ENCODE data around the gene LRRC45.

- TF ChIP-seq CTCF (IDR thresholded peaks at IDR 0.05; ENCODE audit: low read depth, low read length), result no peak
- no peak for TF ChIP-seq EZH2phosphoT487 (IDR thresholded peaks at IDR 0.05; ENCODE audit: low read depth)
Observed at GRCh38 chr17:82041144-82041814, 18.2 kb downstream of the LRRC45 start.
